OCI-LY7 (cell line): ENCODE results near the gene ZDHHC17. TPM values are rescaled to one million over a fixed set of nuclear protein-coding genes. Genes with fewer than 3 reads are reported as not detected.

Experiments
- BruUV-seq: library from RNA; stranded (reverse); fragments of 400-500 nt; replicated peaks from 2 replicates; lab custom pipeline; 2021; lab: Mats Ljungman, UMichigan
- CTCF ChIA-PET: fragments of 300-600 bp; sonication (Branson Sonifier 250); formaldehyde crosslinking; loops from one replicate; lab custom pipeline; 2022; ENCODE audit warnings: antibody characterized with exemption; ENCODE audit not compliant: unreplicated experiment; lab: Charles Lee
- POLR2A ChIA-PET: fragments of 300-600 bp; sonication (Branson Sonifier 250); formaldehyde crosslinking; loops from one replicate; lab custom pipeline; 2022; ENCODE audit warnings: antibody characterized with exemption; lab: Charles Lee
- DNase-seq: peaks from one replicate; pipeline ENCODE4 v3.0.0-alpha.2; 2015; ENCODE audit warnings: low spot score
- H2AFZ ChIP-seq: fragments of 200-600 bp; sonication (generic), shearing (Covaris generic); 2 replicates; pipeline ENCODE4 v1.6.1; 2014; ENCODE audit warnings: mild to moderate bottlenecking, antibody characterized with exemption, low read length, moderate library complexity
- H3K27ac ChIP-seq: fragments of 200-600 bp; sonication (generic); 2 replicates; pipeline ENCODE4 v1.5.1; 2014; ENCODE audit warnings: mixed run types, low read depth, mild to moderate bottlenecking, moderate library complexity, low read length, inconsistent platforms; ENCODE audit not compliant: poor library complexity, severe bottlenecking
- H3K36me3 ChIP-seq: fragments of 200-600 bp; sonication (generic); 2 replicates; pipeline ENCODE4 v1.6.1; 2014; ENCODE audit warnings: mild to moderate bottlenecking, antibody characterized with exemption, low read length, moderate library complexity, mixed read lengths; ENCODE audit not compliant: insufficient read depth
- H3K4me1 ChIP-seq: fragments of 200-600 bp; sonication (generic); 2 replicates; pipeline ENCODE4 v1.5.1; 2014; ENCODE audit warnings: mild to moderate bottlenecking, low read length; ENCODE audit not compliant: insufficient read depth, poor library complexity, severe bottlenecking
- H3K4me2 ChIP-seq: fragments of 200-600 bp; sonication (generic); 2 replicates; pipeline ENCODE4 v1.6.1; 2014; ENCODE audit warnings: mild to moderate bottlenecking, low read length
- H3K4me3 ChIP-seq: fragments of 200-600 bp; sonication (generic); 2 replicates; pipeline ENCODE4 v1.5.1; 2014; ENCODE audit warnings: mild to moderate bottlenecking, low read depth, low read length; ENCODE audit not compliant: poor library complexity, severe bottlenecking
- H3K79me2 ChIP-seq: fragments of 200-600 bp; sonication (generic); 2 replicates; pipeline ENCODE4 v1.6.1; 2016; ENCODE audit warnings: low read depth, mild to moderate bottlenecking, low read length, moderate library complexity, mixed read lengths; ENCODE audit not compliant: insufficient read depth
- H3K9me2 ChIP-seq: fragments of 200-600 bp; sonication (generic); 2 replicates; pipeline ENCODE4 v1.6.1; 2016; ENCODE audit warnings: mild to moderate bottlenecking, low read length, mixed read lengths; ENCODE audit not compliant: insufficient read depth
- H3K9me3 ChIP-seq: fragments of 200-600 bp; sonication (generic); 2 replicates; pipeline ENCODE4 v1.6.1; 2014; ENCODE audit warnings: mild to moderate bottlenecking, mixed run types, low read length, mixed read lengths
- H4K20me1 ChIP-seq: fragments of 200-600 bp; sonication (generic); 2 replicates; pipeline ENCODE4 v1.6.1; 2014; ENCODE audit warnings: mild to moderate bottlenecking, antibody characterized with exemption, low read length, moderate library complexity, mixed read lengths; ENCODE audit not compliant: insufficient read depth
- EZH2phosphoT487 ChIP-seq: fragments of 200-600 bp; sonication (generic); IDR thresholded peaks from 2 replicates; pipeline ENCODE4 v1.6.1; 2018; ENCODE audit warnings: low read depth, borderline replicate concordance, mild to moderate bottlenecking, mixed run types, antibody characterized with exemption, low read length, moderate library complexity, mixed read lengths
- intact Hi-C: fragments of 100-400 bp; cut with micrococcal nuclease; formaldehyde crosslinking; loops from one replicate; pipeline ENCODE4 v1.10.0; 2022; ENCODE audit not compliant: unreplicated experiment
- total RNA-seq, 2 experiments: library from RNA; depleted of rRNA in 1 of 2; stranded (reverse); fragments of >200 nt in 1 of 2; shearing (Covaris generic) in 1 of 2; gene quantifications; 2 replicates each; pipeline ENCODE4 v1.2.3, GENCODE V29; 2014 to 2022
- TF ChIP-seq, protein P1 (sequence below): fragments of 200-600 bp; sonication (generic); conservative IDR thresholded peaks from 2 replicates; pipeline ENCODE4 v1.5.1; 2014; ENCODE audit warnings: mild to moderate bottlenecking, antibody characterized with exemption, low read length, moderate library complexity, mixed read lengths

ZDHHC17 gene
- total RNA-seq, 2 experiments from 2014 or later: 24.0 to 32.8 TPM

DNA sequence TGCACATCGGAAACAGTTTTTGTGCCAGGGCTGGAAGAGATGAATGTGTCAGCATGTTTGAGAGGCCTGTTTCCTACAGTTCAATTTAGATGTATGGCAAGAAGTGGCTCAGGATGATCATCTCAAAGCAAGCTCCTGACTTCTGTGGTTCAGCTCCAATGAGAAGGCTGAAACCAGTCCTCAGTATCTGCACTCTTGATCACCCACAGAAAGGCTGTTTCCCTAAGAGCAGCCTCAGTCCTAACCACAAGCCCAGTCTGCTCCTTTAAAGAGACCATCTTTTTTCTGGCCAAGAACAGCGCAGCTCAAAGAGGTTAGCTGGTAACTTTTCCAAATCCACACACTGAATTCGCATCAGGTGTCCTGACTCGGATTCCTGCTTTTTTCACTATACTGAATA lies 95.7 kb downstream of the ZDHHC17 start:
- Histone ChIP-seq H3K79me2 (no peaks in the 10 kb centered on the region), H3K36me3 (no peaks in the 10 kb centered on the region), H3K27ac (no peak overlapping the region), H3K9me2 (no peaks in the 10 kb centered on the region; the same call in 1 of the 2 replicates), H2AFZ (no peak overlapping the region), H3K4me3 (no peak overlapping the region), H3K4me1 (no peaks in the 10 kb centered on the region), H4K20me1 (no peaks in the 10 kb centered on the region), H3K4me2 (no peak overlapping the region), H3K9me3 (no peaks in the 10 kb centered on the region)
- intact Hi-C loops: no loop called here
- DNase-seq: no peak
- no TSS peak for BruUV-seq
- CTCF ChIA-PET: no interaction called here
- no peak for TF ChIP-seq EZH2phosphoT487
- TF ChIP-seq, protein P1, sequence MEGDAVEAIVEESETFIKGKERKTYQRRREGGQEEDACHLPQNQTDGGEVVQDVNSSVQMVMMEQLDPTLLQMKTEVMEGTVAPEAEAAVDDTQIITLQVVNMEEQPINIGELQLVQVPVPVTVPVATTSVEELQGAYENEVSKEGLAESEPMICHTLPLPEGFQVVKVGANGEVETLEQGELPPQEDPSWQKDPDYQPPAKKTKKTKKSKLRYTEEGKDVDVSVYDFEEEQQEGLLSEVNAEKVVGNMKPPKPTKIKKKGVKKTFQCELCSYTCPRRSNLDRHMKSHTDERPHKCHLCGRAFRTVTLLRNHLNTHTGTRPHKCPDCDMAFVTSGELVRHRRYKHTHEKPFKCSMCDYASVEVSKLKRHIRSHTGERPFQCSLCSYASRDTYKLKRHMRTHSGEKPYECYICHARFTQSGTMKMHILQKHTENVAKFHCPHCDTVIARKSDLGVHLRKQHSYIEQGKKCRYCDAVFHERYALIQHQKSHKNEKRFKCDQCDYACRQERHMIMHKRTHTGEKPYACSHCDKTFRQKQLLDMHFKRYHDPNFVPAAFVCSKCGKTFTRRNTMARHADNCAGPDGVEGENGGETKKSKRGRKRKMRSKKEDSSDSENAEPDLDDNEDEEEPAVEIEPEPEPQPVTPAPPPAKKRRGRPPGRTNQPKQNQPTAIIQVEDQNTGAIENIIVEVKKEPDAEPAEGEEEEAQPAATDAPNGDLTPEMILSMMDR: no peak
- POLR2A ChIA-PET: interaction anchor here (1.0 kb wide), 1 partner anchor 11 kb away, joined by 3 read pairs; no protein-coding TSS in a partner anchor

GRCh38 chr12:76860256-76860655 lies 96.3 kb downstream of the ZDHHC17 start:
- peaks cover 6% of the 10 kb centered on the region for H3K4me1 ChIP-seq
- ChIA-PET CTCF (no interaction called here), POLR2A (interaction anchor here (0.6 kb wide), 1 partner anchor 97 kb away, joined by 4 read pairs; no protein-coding TSS in a partner anchor)
- no peaks in the 10 kb centered on the region for H3K9me3 ChIP-seq
- no peak overlapping the region for H3K4me3 ChIP-seq
- DNase-seq: no peak
- no peaks in the 10 kb centered on the region for H3K79me2 ChIP-seq
- TF ChIP-seq EZH2phosphoT487: no peak
- TF ChIP-seq, protein P1: no peak
- H3K36me3 ChIP-seq: no peaks in the 10 kb centered on the region
- H3K4me2 ChIP-seq: no peak overlapping the region
- intact Hi-C loops: no loop called here
- H3K9me2 ChIP-seq: no peaks in the 10 kb centered on the region
- BruUV-seq: no TSS peak
- no peaks in the 10 kb centered on the region for H4K20me1 ChIP-seq
- H2AFZ ChIP-seq: no peak overlapping the region
- H3K27ac ChIP-seq: no peak overlapping the region

DNA sequence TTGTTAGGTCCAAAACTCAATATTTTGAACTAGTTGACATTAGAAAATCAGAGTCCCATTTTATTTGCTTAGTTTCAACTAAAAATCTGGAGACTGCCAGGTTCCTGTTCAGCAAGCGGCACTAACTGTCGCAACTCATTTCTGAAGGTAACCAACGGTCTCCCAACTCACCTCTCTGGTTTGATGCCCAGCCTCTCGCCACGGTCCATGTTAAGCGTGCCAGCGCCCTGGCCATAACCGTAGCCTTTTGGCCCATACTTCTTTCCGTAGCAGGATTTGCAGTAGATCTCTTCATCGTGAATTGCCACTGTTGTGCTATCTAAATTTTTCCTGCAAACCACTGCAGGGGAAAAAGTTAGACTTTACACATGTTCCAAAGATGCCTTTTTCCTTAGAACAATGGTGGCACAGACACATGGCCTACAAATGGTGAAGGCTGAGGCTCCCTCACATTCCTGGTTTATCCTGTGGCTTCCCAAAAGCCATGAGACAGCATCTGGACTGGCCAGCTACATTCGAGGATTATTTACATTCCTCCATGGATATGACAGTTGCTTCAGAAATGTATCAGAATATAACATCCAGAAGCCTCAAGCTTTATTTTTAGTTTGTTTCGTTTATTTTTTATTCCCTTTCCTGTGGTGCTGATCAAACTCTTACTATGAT lies 99.2 kb downstream of the ZDHHC17 start:
- BruUV-seq: no TSS peak
- Histone ChIP-seq H3K36me3 (no peaks in the 10 kb centered on the region), H3K79me2 (no peaks in the 10 kb centered on the region), H3K4me3 (no peak overlapping the region), H3K27ac (no peak overlapping the region), H2AFZ (no peak overlapping the region), H3K9me3 (no peaks in the 10 kb centered on the region), H4K20me1 (no peaks in the 10 kb centered on the region), H3K9me2 (no peaks in the 10 kb centered on the region), H3K4me1 (peaks cover 34% of the 10 kb centered on the region), H3K4me2 (no peak overlapping the region)
- intact Hi-C loops: no loop called here
- ChIA-PET POLR2A (interaction anchor here (0.6 kb wide), 1 partner anchor 1127 kb away, joined by 5 read pairs; no protein-coding TSS in a partner anchor), CTCF (no interaction called here)
- no peak for TF ChIP-seq EZH2phosphoT487
- TF ChIP-seq, protein P1: no peak
- no peak for DNase-seq
